NCI-H1694 treated with DMSO at 0.1 percent for 48 hours (cell line): ENCODE results near the gene KLHL30.
"Not testable (repeated sequence)": the region's sequence is repeated elsewhere in the genome, so short reads cannot be mapped to it uniquely, and the experiment has no call there.

Experiments
- DNase-seq: peaks from one replicate; lab custom pipeline; 2025; lab: John Stamatoyannopoulos, UW

Gene KLHL30

GRCh38 chr2:238161291-238162051 lies 23.0 kb downstream of the KLHL30 start:
- DNase-seq, result no peak

- DNase-seq, result no peak
Measured at GRCh38 chr2:238162251-238162845, 23.9 kb downstream of the KLHL30 start.

- no peak for DNase-seq
Measured at GRCh38 chr2:238162846-238163441, 24.5 kb downstream of the KLHL30 start.

- DNase-seq, result no peak
Measured at GRCh38 chr2:238163481-238164198, 25.2 kb downstream of the KLHL30 start.

- DNase-seq, result no peak
Measured at GRCh38 chr2:238164906-238165287, 26.4 kb downstream of the KLHL30 start.

GRCh38 chr2:238165288-238165921 lies 26.9 kb downstream of the KLHL30 start:
- no peak for DNase-seq

GRCh38 chr2:238166391-238167343 lies 28.2 kb downstream of the KLHL30 start:
- DNase-seq, result no peak

- no peak for DNase-seq
Measured at GRCh38 chr2:238167344-238167715, 28.9 kb downstream of the KLHL30 start.

GRCh38 chr2:238167761-238168160 lies 29.3 kb downstream of the KLHL30 start:
- DNase-seq, result no peak

- DNase-seq, result no peak
Measured at GRCh38 chr2:238168196-238169047, 30.0 kb downstream of the KLHL30 start.

- no peak for DNase-seq
Measured at GRCh38 chr2:238169048-238169707, 30.7 kb downstream of the KLHL30 start.

- DNase-seq, result peak; percentile 84
Measured at GRCh38 chr2:238169708-238170251, 31.3 kb downstream of the KLHL30 start.

- DNase-seq, result no peak
Measured at GRCh38 chr2:238170386-238171071, 32.1 kb downstream of the KLHL30 start.

GRCh38 chr2:238171072-238171431 lies 32.6 kb downstream of the KLHL30 start:
- not testable (repeated sequence) for DNase-seq

GRCh38 chr2:238171575-238172187 lies 33.2 kb downstream of the KLHL30 start:
- DNase-seq, result no peak

GRCh38 chr2:238172439-238172838 lies 34.0 kb downstream of the KLHL30 start:
- DNase-seq, result no peak

- no peak for DNase-seq
Measured at GRCh38 chr2:238173692-238174091, 35.2 kb downstream of the KLHL30 start.

- DNase-seq, result no peak
Measured at GRCh38 chr2:238174291-238174690, 35.8 kb downstream of the KLHL30 start.
